ENCODE results near the gene SMAP1. TPM values are rescaled to one million over a fixed set of nuclear protein-coding genes. Genes with fewer than 3 reads are reported as not detected.

The SMAP1 gene
- total and polyA plus RNA-seq, 8 donors = 26.2 to 30.6 (median 26.9) TPM

DNA sequence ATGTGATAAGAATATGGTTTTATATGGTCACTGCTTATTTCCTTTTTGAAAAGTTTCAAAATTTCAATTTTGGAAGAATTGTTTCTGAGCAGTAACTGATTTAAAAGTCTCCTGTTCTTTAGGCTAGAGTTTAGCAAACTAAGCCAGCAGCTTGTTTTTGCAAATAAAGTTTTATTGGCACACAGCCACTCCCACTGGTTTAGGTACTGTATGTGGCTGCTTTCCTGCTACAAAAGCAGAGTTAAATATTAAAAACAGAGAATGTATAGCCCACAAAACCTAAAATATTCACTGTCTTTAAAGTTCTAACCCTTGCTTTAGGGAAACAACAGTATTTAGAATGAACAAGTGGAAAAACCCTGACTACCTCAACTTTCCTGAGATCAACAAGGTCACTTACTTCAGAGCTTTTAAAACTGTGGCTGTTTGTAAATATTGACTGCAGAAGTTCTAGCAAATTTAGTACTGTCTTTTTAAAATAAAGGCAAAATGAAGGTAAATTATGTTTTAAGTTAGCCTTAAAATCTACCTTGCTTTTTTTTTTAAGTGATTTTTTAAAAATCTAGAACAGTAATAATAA, 185.1 kb downstream of the SMAP1 start:
- no peaks in the 10 kb centered on the region for H3K27me3 ChIP-seq
- no peaks in the 10 kb centered on the region for H3K4me1 ChIP-seq
- no peak for ATAC-seq
- H3K9me3 ChIP-seq = no peaks in the 10 kb centered on the region
- H3K4me3 ChIP-seq = no peak overlapping the region
- peaks cover 0 to 12% of the 10 kb centered on the region in 2 donors for H3K36me3 ChIP-seq
- no peak overlapping the region for H3K27ac ChIP-seq
- TF ChIP-seq, protein P1, sequence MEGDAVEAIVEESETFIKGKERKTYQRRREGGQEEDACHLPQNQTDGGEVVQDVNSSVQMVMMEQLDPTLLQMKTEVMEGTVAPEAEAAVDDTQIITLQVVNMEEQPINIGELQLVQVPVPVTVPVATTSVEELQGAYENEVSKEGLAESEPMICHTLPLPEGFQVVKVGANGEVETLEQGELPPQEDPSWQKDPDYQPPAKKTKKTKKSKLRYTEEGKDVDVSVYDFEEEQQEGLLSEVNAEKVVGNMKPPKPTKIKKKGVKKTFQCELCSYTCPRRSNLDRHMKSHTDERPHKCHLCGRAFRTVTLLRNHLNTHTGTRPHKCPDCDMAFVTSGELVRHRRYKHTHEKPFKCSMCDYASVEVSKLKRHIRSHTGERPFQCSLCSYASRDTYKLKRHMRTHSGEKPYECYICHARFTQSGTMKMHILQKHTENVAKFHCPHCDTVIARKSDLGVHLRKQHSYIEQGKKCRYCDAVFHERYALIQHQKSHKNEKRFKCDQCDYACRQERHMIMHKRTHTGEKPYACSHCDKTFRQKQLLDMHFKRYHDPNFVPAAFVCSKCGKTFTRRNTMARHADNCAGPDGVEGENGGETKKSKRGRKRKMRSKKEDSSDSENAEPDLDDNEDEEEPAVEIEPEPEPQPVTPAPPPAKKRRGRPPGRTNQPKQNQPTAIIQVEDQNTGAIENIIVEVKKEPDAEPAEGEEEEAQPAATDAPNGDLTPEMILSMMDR (IDR thresholded peaks at IDR 0.05) = no peak
- no peak for DNase-seq
- intact Hi-C loops (cut with DNase I) = no loop called here

DNA sequence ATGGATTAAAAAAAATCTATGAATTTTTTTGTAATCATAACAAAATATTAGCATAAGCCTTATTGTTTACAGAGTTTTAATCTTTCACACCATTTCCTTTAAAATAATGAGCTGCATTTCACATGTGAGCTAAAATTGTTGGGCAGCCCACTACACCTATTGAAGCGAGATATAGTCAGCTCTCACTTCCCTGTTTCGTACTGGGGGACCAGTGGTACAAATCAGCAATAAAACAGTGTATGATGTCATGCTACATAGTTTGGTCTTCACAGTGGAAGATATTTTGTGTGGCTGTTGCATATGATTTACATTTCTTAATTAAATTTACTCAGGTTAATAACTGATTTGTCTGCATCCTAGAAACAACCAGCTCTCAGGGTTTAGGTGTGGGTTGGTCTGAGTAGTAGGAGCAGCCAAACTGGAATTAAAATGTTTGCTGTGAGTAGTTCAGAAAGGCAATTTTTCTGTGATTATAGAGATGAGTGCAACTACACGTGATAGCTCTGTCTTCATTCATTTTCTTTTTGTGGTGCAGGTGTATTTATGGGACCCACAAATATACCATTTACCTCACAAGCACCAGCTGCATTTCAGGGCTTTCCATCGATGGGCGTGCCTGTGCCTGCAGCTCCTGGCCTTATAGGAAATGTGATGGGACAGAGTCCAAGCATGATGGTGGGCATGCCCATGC, 189.8 kb downstream of the SMAP1 start:
- Histone ChIP-seq H3K9me3 (no peaks in the 10 kb centered on the region), H3K4me3 (no peak overlapping the region), H3K36me3 (peaks cover 0 to 41% of the 10 kb centered on the region in 2 donors), H3K27ac (no peak overlapping the region), H3K27me3 (no peaks in the 10 kb centered on the region), H3K4me1 (no peaks in the 10 kb centered on the region)
- no peak for DNase-seq
- TF ChIP-seq, protein P1 (IDR thresholded peaks at IDR 0.05) = no peak
- ATAC-seq = no peak
- intact Hi-C loops (cut with DNase I) = no loop called here

DNA sequence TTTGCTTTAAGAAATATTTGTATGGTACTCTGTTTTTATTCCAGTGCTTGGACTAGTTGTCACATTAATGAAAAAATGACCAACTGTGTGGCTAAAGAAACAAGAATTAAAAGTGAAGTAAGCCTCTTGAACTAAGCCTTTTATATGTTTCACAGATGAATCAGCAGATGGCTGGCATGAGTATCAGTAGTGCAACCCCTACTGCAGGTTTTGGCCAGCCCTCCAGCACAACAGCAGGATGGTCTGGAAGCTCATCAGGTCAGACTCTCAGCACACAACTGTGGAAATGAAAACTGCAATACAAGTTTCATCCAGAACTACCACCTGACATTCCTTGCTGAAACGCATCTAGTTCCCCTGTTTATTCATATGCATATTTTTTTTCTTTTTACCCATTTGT, 192.4 kb downstream of the SMAP1 start:
- Histone ChIP-seq H3K4me1 (no peaks in the 10 kb centered on the region), H3K27ac (no peak overlapping the region), H3K27me3 (no peaks in the 10 kb centered on the region), H3K4me3 (no peak overlapping the region), H3K36me3 (peaks cover 0 to 41% of the 10 kb centered on the region in 2 donors), H3K9me3 (no peaks in the 10 kb centered on the region)
- intact Hi-C loops (cut with DNase I) = no loop called here
- ATAC-seq (no peak), DNase-seq (no peak)
- TF ChIP-seq, protein P1 (IDR thresholded peaks at IDR 0.05) = no peak

DNA sequence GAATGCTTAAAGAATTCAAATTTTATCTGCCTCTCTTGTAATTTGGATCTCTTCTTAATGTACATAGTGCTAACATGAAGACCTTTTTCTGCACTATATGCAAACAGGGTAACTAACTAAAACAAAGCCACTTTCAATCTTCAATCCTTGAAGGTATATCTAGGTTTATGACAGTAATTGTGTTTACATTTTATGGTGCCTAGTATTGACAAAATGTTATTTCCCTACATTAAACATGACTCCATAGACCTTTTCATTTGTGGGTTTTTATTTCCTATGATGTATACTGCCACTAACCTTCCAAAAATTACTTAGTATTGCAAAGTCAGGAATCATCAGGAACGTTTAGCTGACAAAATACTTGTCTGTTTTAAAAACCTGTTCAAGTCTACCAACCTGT, 193.2 kb downstream of the SMAP1 start:
- Histone ChIP-seq H3K4me1 (no peaks in the 10 kb centered on the region), H3K27me3 (no peaks in the 10 kb centered on the region), H3K4me3 (no peak overlapping the region), H3K9me3 (no peaks in the 10 kb centered on the region), H3K36me3 (peaks cover 0 to 41% of the 10 kb centered on the region in 2 donors), H3K27ac (no peak overlapping the region)
- no peak for ATAC-seq
- no peak for DNase-seq
- intact Hi-C loops (cut with DNase I) = no loop called here
- TF ChIP-seq, protein P1 (IDR thresholded peaks at IDR 0.05) = no peak

DNA sequence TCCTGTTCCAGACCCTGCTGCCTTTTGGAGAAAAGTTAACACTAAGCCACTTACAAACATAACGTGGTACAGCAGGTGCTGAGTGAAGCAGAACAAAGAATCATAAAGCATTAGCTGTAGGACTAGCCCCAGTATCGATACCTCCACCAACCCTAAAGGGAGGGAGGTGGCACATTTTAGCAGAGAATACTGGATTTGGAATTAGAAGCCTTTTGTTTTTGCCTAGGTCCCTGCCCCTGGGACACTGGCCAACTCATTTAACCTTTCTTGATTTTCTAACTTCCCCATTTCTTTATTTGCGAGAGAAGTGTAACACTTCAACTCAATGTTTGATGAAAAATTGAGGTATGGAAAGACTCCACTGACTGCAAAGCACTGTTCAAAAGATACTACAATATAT, 195.7 kb downstream of the SMAP1 start:
- Histone ChIP-seq H3K36me3 (peaks cover 0 to 25% of the 10 kb centered on the region in 2 donors), H3K4me3 (no peak overlapping the region), H3K27ac (no peak overlapping the region), H3K4me1 (no peaks in the 10 kb centered on the region), H3K9me3 (no peaks in the 10 kb centered on the region), H3K27me3 (no peaks in the 10 kb centered on the region)
- intact Hi-C loops (cut with DNase I) = no loop called here
- DNase-seq (no peak), ATAC-seq (no peak)
- TF ChIP-seq, protein P1 (IDR thresholded peaks at IDR 0.05) = no peak

Measured in left lung (tissue), 10 donors.